Measurements from ENCODE around the gene CAPN8.

DNA sequence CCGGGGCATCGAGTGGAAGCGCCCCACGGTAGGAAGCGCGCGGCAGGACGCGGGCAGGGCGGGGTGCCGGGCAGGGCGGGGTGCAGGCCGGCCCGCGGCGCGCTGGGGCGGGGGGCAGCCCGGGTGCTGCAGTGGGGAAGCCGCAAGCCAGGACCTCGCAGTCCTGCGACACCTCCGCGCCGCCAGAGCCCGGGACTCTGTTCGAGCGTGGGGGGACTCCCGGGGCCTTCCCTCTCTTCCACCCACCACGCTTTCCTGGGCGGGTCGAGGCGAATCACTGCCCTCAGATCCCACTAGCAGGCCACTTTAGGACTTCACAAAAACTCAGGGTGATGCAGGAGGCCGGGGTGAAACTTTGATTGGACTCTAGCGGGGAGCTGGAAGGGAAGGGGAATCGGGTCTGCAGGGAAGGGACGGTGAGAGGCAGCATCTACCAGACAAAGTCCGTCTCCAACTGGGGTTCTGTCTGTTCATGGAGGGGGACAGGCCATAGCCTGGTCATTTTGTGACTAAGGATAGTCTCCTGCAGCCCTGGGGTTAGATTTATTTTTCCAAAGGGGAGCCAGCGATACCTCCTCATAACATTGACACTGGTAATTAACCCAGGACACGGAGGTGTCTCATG is 47.5 kb upstream of the CAPN8 start:
- TF ChIP-seq, protein P1, sequence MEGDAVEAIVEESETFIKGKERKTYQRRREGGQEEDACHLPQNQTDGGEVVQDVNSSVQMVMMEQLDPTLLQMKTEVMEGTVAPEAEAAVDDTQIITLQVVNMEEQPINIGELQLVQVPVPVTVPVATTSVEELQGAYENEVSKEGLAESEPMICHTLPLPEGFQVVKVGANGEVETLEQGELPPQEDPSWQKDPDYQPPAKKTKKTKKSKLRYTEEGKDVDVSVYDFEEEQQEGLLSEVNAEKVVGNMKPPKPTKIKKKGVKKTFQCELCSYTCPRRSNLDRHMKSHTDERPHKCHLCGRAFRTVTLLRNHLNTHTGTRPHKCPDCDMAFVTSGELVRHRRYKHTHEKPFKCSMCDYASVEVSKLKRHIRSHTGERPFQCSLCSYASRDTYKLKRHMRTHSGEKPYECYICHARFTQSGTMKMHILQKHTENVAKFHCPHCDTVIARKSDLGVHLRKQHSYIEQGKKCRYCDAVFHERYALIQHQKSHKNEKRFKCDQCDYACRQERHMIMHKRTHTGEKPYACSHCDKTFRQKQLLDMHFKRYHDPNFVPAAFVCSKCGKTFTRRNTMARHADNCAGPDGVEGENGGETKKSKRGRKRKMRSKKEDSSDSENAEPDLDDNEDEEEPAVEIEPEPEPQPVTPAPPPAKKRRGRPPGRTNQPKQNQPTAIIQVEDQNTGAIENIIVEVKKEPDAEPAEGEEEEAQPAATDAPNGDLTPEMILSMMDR (conservative IDR thresholded peaks at IDR 0.05), result no peak
- no peak for TF ChIP-seq EZH2 (IDR thresholded peaks at IDR 0.05; ENCODE audit: low read depth)

Measured in PC-9 (cell line).